IMR-90 (cell line): ENCODE measurements around the gene ZBTB9. TPM values are rescaled to one million over a fixed set of nuclear protein-coding genes. Genes with fewer than 3 reads are reported as not detected.

Source experiments
- ATAC-seq: fragments of 200-7000 bp; cut with Tn5 transposase; 2 replicates; pipeline ENCODE4 v1.9.1; 2020; ENCODE audit warnings: low read depth, mild to moderate bottlenecking, moderate library complexity
- BruUV-seq: library from RNA; stranded (reverse); fragments of 400-500 nt; replicated peaks from 2 replicates; lab custom pipeline; 2021; lab: Mats Ljungman, UMichigan
- CTCF ChIA-PET: fragments of 300-600 bp; formaldehyde crosslinking; extraction: SDS; loops from one replicate; lab custom pipeline; 2021; ENCODE audit warnings: antibody characterized with exemption; lab: Yijun Ruan, JAX
- POLR2A ChIA-PET: fragments of 300-600 bp; sonication (Branson Sonifier 250); formaldehyde crosslinking; loops from one replicate; lab custom pipeline; 2022; ENCODE audit warnings: antibody characterized with exemption; ENCODE audit not compliant: unreplicated experiment; lab: Charles Lee
- DNase-seq: peaks from one replicate; pipeline ENCODE4 v3.0.0; 2013
- H2AFZ ChIP-seq: replicated peaks from 2 replicates; pipeline ENCODE3; 2013; ENCODE audit warnings: low read length, mild to moderate bottlenecking; ENCODE audit not compliant: poor library complexity
- H2AK5ac ChIP-seq: 2 replicates; pipeline ENCODE4 v1.6.1; 2013; ENCODE audit warnings: low read depth, low read length, inconsistent platforms
- H2AK9ac ChIP-seq: replicated peaks from 2 replicates; pipeline ENCODE3; 2013; ENCODE audit warnings: mild to moderate bottlenecking, low read depth, low read length, moderate library complexity; ENCODE audit not compliant: poor library complexity
- H2BK120ac ChIP-seq: 2 replicates; pipeline ENCODE4 v1.6.1; 2013; ENCODE audit warnings: low read depth, low read length, inconsistent platforms
- H2BK15ac ChIP-seq: 3 replicates; pipeline ENCODE4 v1.6.1; 2013; ENCODE audit warnings: low read depth, low read length, inconsistent platforms
- H2BK20ac ChIP-seq: 2 replicates; pipeline ENCODE4 v1.6.1; 2013; ENCODE audit warnings: low read depth, mild to moderate bottlenecking, inconsistent platforms, low read length, moderate library complexity
- H2BK5ac ChIP-seq: 2 replicates; pipeline ENCODE4 v1.6.1; 2013; ENCODE audit warnings: mild to moderate bottlenecking, low read depth, low read length, inconsistent platforms; ENCODE audit not compliant: poor library complexity, severe bottlenecking
- H3K14ac ChIP-seq: replicated peaks from 2 replicates; pipeline ENCODE4 v1.6.1; 2013; ENCODE audit warnings: low read depth, low read length, inconsistent platforms
- H3K18ac ChIP-seq: 2 replicates; pipeline ENCODE4 v1.6.1; 2013; ENCODE audit warnings: low read depth, low read length, control low read depth
- H3K23ac ChIP-seq: 2 replicates; pipeline ENCODE4 v1.6.1; 2013; ENCODE audit warnings: low read depth, low read length, inconsistent platforms
- H3K27ac ChIP-seq: 2 replicates; pipeline ENCODE4 v1.5.1; 2013; ENCODE audit warnings: mild to moderate bottlenecking, control low read depth, low read length; ENCODE audit not compliant: insufficient read depth
- H3K27me3 ChIP-seq: 2 replicates; pipeline ENCODE4 v1.6.1; 2013; ENCODE audit warnings: low read length; ENCODE audit not compliant: control insufficient read depth, insufficient read depth
- H3K36me3 ChIP-seq: 2 replicates; pipeline ENCODE4 v1.6.1; 2013; ENCODE audit warnings: low read length, mixed read lengths; ENCODE audit not compliant: control insufficient read depth, insufficient read depth
- H3K4ac ChIP-seq: 2 replicates; pipeline ENCODE4 v1.6.1; 2013; ENCODE audit warnings: low read depth, low read length, inconsistent platforms
- H3K4me1 ChIP-seq: 2 replicates; pipeline ENCODE4 v1.6.1; 2013; ENCODE audit warnings: low read length, mixed read lengths; ENCODE audit not compliant: control insufficient read depth, insufficient read depth
- H3K4me2 ChIP-seq: 2 replicates; pipeline ENCODE4 v1.6.1; 2013; ENCODE audit warnings: low read depth, mild to moderate bottlenecking, control low read depth, low read length, moderate library complexity
- H3K4me3 ChIP-seq: 2 replicates; pipeline ENCODE4 v1.5.1; 2013; ENCODE audit warnings: low read depth, mild to moderate bottlenecking, control low read depth, low read length, moderate library complexity; ENCODE audit not compliant: insufficient read depth
- H3K56ac ChIP-seq: 2 replicates; pipeline ENCODE4 v1.6.1; 2013; ENCODE audit warnings: low read length, inconsistent platforms; ENCODE audit not compliant: insufficient read depth; ENCODE audit errors: extremely low read depth
- H3K79me1 ChIP-seq, 2 experiments: 2 replicates each; pipeline ENCODE4 v1.6.1; 2013; ENCODE audit warnings: low read length in 2 of 2, inconsistent platforms in 1 of 2, low read depth in 1 of 2
- H3K9ac ChIP-seq: 2 replicates; pipeline ENCODE4 v1.6.1; 2013; ENCODE audit warnings: low read depth, low read length, control low read depth
- H3K9me1 ChIP-seq: 2 replicates; pipeline ENCODE4 v1.6.1; 2013; ENCODE audit warnings: low read length, inconsistent platforms; ENCODE audit not compliant: insufficient read depth
- H3K9me3 ChIP-seq: 2 replicates; pipeline ENCODE4 v1.6.1; 2013; ENCODE audit warnings: low read length; ENCODE audit not compliant: control insufficient read depth, insufficient read depth
- H4K20me1 ChIP-seq: 2 replicates; pipeline ENCODE4 v1.6.1; 2013; ENCODE audit warnings: low read length, inconsistent platforms; ENCODE audit not compliant: insufficient read depth
- H4K5ac ChIP-seq: 2 replicates; pipeline ENCODE4 v1.6.1; 2013; ENCODE audit warnings: mild to moderate bottlenecking, low read depth, low read length, control low read depth
- H4K8ac ChIP-seq, 2 experiments: 2 replicates each; pipeline ENCODE4 v1.6.1; 2013; ENCODE audit warnings: low read depth in 2 of 2, low read length in 2 of 2, control low read depth in 1 of 2, inconsistent platforms in 1 of 2
- H4K91ac ChIP-seq: 2 replicates; pipeline ENCODE4 v1.6.1; 2013; ENCODE audit warnings: low read depth, low read length, inconsistent platforms; ENCODE audit not compliant: insufficient read depth
- FOS ChIP-seq: fragments of 150-350 bp; IDR thresholded peaks from 2 replicates; pipeline ENCODE4 v1.6.1; 2016; ENCODE audit warnings: low read depth, low read length
- MAZ ChIP-seq: IDR thresholded peaks from 2 replicates; pipeline ENCODE4 v1.6.1; 2012; ENCODE audit warnings: low read depth, mild to moderate bottlenecking, low read length, improper control_type of control experiment, moderate library complexity, borderline replicate concordance
- RFX5 ChIP-seq: IDR thresholded peaks from 2 replicates; pipeline ENCODE4 v1.8.0; 2012; ENCODE audit warnings: low read depth, mild to moderate bottlenecking, low read length, moderate library complexity
- WGBS, 2 experiments: methylation state at CpG; one replicate each; pipeline versions ENCODE4 v1.1.5 to v1.1.7; 2013; ENCODE audit warnings: missing lambda C conversion rate in 2 of 2; ENCODE audit not compliant: insufficient read length in 1 of 2; ENCODE audit errors: extremely low coverage in 2 of 2; 5-methylcytosine and 5-hydroxymethylcytosine counted together
- dilution Hi-C: fragments of 300-500 bp; cut with HindIII; formaldehyde crosslinking; loops from one replicate; pipeline ENCODE4 v1.14.3; 2018; ENCODE audit warnings: low sequenced_read_pairs; ENCODE audit not compliant: unreplicated experiment
- in situ Hi-C: fragments of 300-500 bp; cut with MboI; formaldehyde crosslinking; loops from 3 replicates; pipeline ENCODE4 v1.14.3; 2019; ENCODE audit warnings: low sequenced_read_pairs, inconsistent platforms, mixed read lengths
- intact Hi-C: fragments of 100-400 bp; cut with micrococcal nuclease; formaldehyde crosslinking; loops from 2 replicates; pipeline ENCODE4 v1.10.0; 2022
- polyA plus RNA-seq, 3 experiments: library from polyadenylated mRNA; depleted of rRNA; stranded (reverse); fragments of >200 nt; gene quantifications; 2 replicates each; pipeline ENCODE4 v1.2.3, GENCODE V29; 2012; ENCODE audit warnings: low replicate concordance in 1 of 3
- total RNA-seq: library from RNA; depleted of rRNA; stranded (reverse); fragments of >200 nt; gene quantifications from 2 replicates; pipeline ENCODE4 v1.2.3, GENCODE V29; 2012

ZBTB9 gene
- total and polyA plus RNA-seq, 2 of the 4 experiments (the other 2 are of a cell fraction), result 5.4 to 5.9 TPM

DNA sequence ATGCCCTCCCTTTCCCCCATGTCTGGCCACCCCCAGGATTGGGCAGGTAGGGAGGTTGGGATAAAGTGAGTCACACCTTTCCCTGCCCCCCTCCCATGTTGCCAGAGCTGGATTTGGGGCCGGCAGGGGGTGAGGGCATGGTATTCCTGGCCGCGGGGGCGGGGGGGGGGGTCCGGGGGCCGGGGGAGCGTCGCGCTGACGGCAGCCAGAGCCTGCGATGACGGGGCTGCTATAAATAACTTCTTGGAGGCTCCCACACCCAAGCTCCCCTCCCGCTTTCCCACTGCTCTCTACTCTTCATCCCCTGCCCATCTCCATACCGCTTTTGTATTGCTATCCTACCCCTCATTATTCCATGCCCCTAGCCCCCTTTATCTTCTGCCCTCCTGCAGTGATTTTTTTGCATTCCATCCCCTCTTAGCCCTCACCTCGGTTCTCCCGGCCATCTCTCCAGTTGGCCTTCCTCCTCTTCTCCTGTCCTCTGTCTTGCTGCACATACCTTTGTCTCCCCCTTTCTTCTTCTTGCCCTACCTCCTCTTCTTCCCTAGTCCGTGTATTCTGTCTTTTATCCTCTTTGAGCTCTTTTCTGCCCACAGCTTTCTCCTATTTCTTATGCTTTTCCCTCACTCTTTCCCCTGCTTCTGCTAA is 20.7 kb upstream of the ZBTB9 start:
- H2BK5ac ChIP-seq, result peak overlapping the region; percentile 17
- intact Hi-C loops, result no loop called here
- peak overlapping the region; percentile 48; the same call in 1 of the 2 replicates for H4K5ac ChIP-seq
- H3K23ac ChIP-seq, result peak overlapping the region; percentile 59; the same call in 1 of the 2 replicates
- POLR2A ChIA-PET, result no interaction called here
- H3K4me1 ChIP-seq, result peaks cover 22% of the 10 kb centered on the region
- no peaks in the 10 kb centered on the region for H3K27me3 ChIP-seq
- no peak overlapping the region for H2BK15ac ChIP-seq
- peak overlapping the region; percentile 52 for H2AK9ac ChIP-seq
- H2BK20ac ChIP-seq, result no peak overlapping the region
- H3K18ac ChIP-seq, result no peak overlapping the region
- H3K9me1 ChIP-seq, result peaks cover 21% of the 10 kb centered on the region
- CTCF ChIA-PET, result no interaction called here
- peaks cover 26 to 66% of the 10 kb centered on the region in 2 experiments for H3K79me1 ChIP-seq
- H3K4me2 ChIP-seq, result peak overlapping the region; percentile 27; the same call in 1 of the 2 replicates
- no peak overlapping the region for H3K4me3 ChIP-seq
- 14% methylated on average over 3 of the region's 17 CpGs; no CpG with 5 or more reads in 1 of the 2 experiments for WGBS, 2 experiments
- peaks cover 36% of the 10 kb centered on the region for H3K36me3 ChIP-seq
- TF ChIP-seq RFX5 (no peak), MAZ (0 out of 2 replicates have a peak, but pooled peaks have one; percentile 15), FOS (0 out of 2 replicates have a peak, but pooled peaks have one; percentile 30)
- no peak overlapping the region for H4K91ac ChIP-seq
- H3K56ac ChIP-seq, result no peak overlapping the region
- ATAC-seq, result 0 out of 2 replicates have a peak, but pooled peaks have one; percentile 9
- in situ Hi-C loops, result no loop called here
- H4K20me1 ChIP-seq, result peaks cover 30% of the 10 kb centered on the region
- H3K27ac ChIP-seq, result no peak overlapping the region
- H3K9me3 ChIP-seq, result no peaks in the 10 kb centered on the region
- no peak overlapping the region for H2BK120ac ChIP-seq
- dilution Hi-C loops, result no loop called here
- DNase-seq, result peak; percentile 75
- no TSS peak for BruUV-seq
- H3K4ac ChIP-seq, result no peak overlapping the region; the same call in 1 of the 2 replicates
- H4K8ac ChIP-seq, result no peak overlapping the region; a peak in 1 of 4 replicates
- H2AK5ac ChIP-seq, result peak overlapping the region; percentile 51; the same call in 1 of the 2 replicates
- H2AFZ ChIP-seq, result no peak overlapping the region
- no peak overlapping the region for H3K14ac ChIP-seq
- no peak overlapping the region for H3K9ac ChIP-seq
